H1 (cell line): ENCODE results near the gene DYNC2H1. TPM values are rescaled to one million over a fixed set of nuclear protein-coding genes. Genes with fewer than 3 reads are reported as not detected.

Source experiments
- CTCF ChIA-PET: fragments of 300-600 bp; sonication (Branson Sonifier 250); formaldehyde crosslinking; loops from one replicate; lab custom pipeline; 2021; ENCODE audit not compliant: partially characterized antibody; lab: Charles Lee
- POLR2A ChIA-PET: fragments of 300-600 bp; sonication (Branson Sonifier 250); formaldehyde crosslinking; loops from one replicate; lab custom pipeline; 2021; ENCODE audit warnings: inconsistent platforms; ENCODE audit not compliant: partially characterized antibody; lab: Charles Lee
- DNase-seq, 2 experiments: peaks; one replicate each; pipeline versions ENCODE4 v3.0.0 to v3.0.0-alpha.2; 2010 to 2022; ENCODE audit warnings: low spot score in 2 of 2, low read depth in 1 of 2, mixed read lengths in 1 of 2
- FAIRE-seq: peaks from 2 replicates; lab custom pipeline; 2011; peaks lifted over from hg19 to GRCh38; lab: Jason Lieb, UNC
- H2AFZ ChIP-seq: 2 replicates; pipeline ENCODE4 v1.8.1; 2012; ENCODE audit warnings: low read length, inconsistent platforms
- H2AK5ac ChIP-seq: 2 replicates; pipeline ENCODE4 v1.6.1; 2013; ENCODE audit warnings: low read depth, low read length
- H2BK120ac ChIP-seq: replicated peaks from 2 replicates; pipeline ENCODE3; 2013; ENCODE audit warnings: low read depth, low read length, inconsistent platforms
- H2BK12ac ChIP-seq: 2 replicates; pipeline ENCODE4 v1.6.1; 2013; ENCODE audit warnings: low read depth, low read length
- H2BK15ac ChIP-seq: 2 replicates; pipeline ENCODE4 v1.6.1; 2013; ENCODE audit warnings: low read length
- H2BK20ac ChIP-seq: 2 replicates; pipeline ENCODE4 v1.6.1; 2013; ENCODE audit warnings: low read length
- H2BK5ac ChIP-seq: 2 replicates; pipeline ENCODE4 v1.6.1; 2013; ENCODE audit warnings: low read depth, low read length
- H3K14ac ChIP-seq: 2 replicates; pipeline ENCODE4 v1.6.1; 2013; ENCODE audit warnings: inconsistent platforms; ENCODE audit not compliant: insufficient read length
- H3K18ac ChIP-seq: 2 replicates; pipeline ENCODE4 v1.6.1; 2013; ENCODE audit warnings: low read length; ENCODE audit errors: extremely low read depth
- H3K23ac ChIP-seq: 2 replicates; pipeline ENCODE4 v1.6.1; 2013; ENCODE audit warnings: inconsistent platforms; ENCODE audit not compliant: insufficient read length
- H3K23me2 ChIP-seq: 2 replicates; pipeline ENCODE4 v1.6.1; 2013; ENCODE audit warnings: low read depth, low read length
- H3K27ac ChIP-seq: 2 replicates; pipeline ENCODE4 v1.6.1; 2011; ENCODE audit warnings: low read depth, low read length, inconsistent platforms
- H3K27me3 ChIP-seq, 4 experiments: replicated peaks in 1 of 4; 1 replicate in 1 of 4; 2 replicates in 3 of 4; pipeline versions ENCODE4 v1.6.1 to v1.8.1; 2011 to 2013; ENCODE audit warnings: low read length in 3 of 4, mild to moderate bottlenecking in 3 of 4, inconsistent platforms in 2 of 4, mixed read lengths in 2 of 4, moderate library complexity in 1 of 4; ENCODE audit not compliant: control insufficient read depth in 3 of 4, insufficient read depth in 3 of 4; ENCODE audit errors: extremely low read depth in 1 of 4
- H3K36me3 ChIP-seq, 4 experiments: 2 replicates each; pipeline versions ENCODE4 v1.6.1 to v1.8.1; 2011 to 2013; ENCODE audit warnings: mild to moderate bottlenecking in 4 of 4, low read length in 3 of 4, moderate library complexity in 2 of 4, control low read depth in 1 of 4, inconsistent platforms in 1 of 4; ENCODE audit not compliant: insufficient read depth in 4 of 4, control insufficient read depth in 2 of 4
- H3K4ac ChIP-seq: replicated peaks from 2 replicates; pipeline ENCODE3; 2013; ENCODE audit warnings: low read length, low read depth, mixed read lengths, inconsistent platforms; ENCODE audit not compliant: insufficient read length
- H3K4me1 ChIP-seq, 4 experiments: replicated peaks in 1 of 4; 1 replicate in 1 of 4; 2 replicates in 3 of 4; pipeline versions ENCODE4 v1.6.1 to v1.8.1; 2011 to 2013; ENCODE audit warnings: low read length in 3 of 4, inconsistent platforms in 2 of 4, mixed read lengths in 1 of 4; ENCODE audit not compliant: insufficient read depth in 4 of 4, control insufficient read depth in 3 of 4
- H3K4me2 ChIP-seq, 2 experiments: 2 replicates each; pipeline versions ENCODE4 v1.6.1 to v1.8.1; 2011 to 2013; ENCODE audit warnings: low read depth in 2 of 2, low read length in 2 of 2, control low read depth in 1 of 2, inconsistent platforms in 1 of 2, mild to moderate bottlenecking in 1 of 2; ENCODE audit not compliant: insufficient read depth in 1 of 2
- H3K4me3 ChIP-seq, 4 experiments: fragments of 200-600, 300-600 bp in 1 of 4; sonication (generic), shearing (Covaris generic), sonication (Bioruptor Twin) in 1 of 4; 2 replicates each; pipeline versions ENCODE4 v1.5.1 to v1.8.1; 2011 to 2016; ENCODE audit warnings: low read length in 4 of 4, low read depth in 3 of 4, control low read depth in 2 of 4, inconsistent platforms in 2 of 4, mild to moderate bottlenecking in 2 of 4, mixed read lengths in 1 of 4, moderate library complexity in 1 of 4; ENCODE audit not compliant: insufficient read depth in 2 of 4; ENCODE audit errors: extremely low read depth in 1 of 4
- H3K56ac ChIP-seq: replicated peaks from 2 replicates; pipeline ENCODE3; 2013; ENCODE audit warnings: low read depth, mild to moderate bottlenecking, mixed read lengths, low read length, inconsistent platforms; ENCODE audit not compliant: insufficient read length
- H3K79me1 ChIP-seq: 2 replicates; pipeline ENCODE4 v1.6.1; 2013; ENCODE audit warnings: low read depth, low read length, control low read depth
- H3K79me2 ChIP-seq, 2 experiments: 2 replicates each; pipeline versions ENCODE4 v1.6.1 to v1.8.1; 2012 to 2013; ENCODE audit warnings: low read length in 2 of 2, mild to moderate bottlenecking in 2 of 2, inconsistent platforms in 1 of 2; ENCODE audit not compliant: insufficient read depth in 2 of 2, control insufficient read depth in 1 of 2
- H3K9ac ChIP-seq, 4 experiments: replicated peaks in 1 of 4; 1 replicate in 1 of 4; 2 replicates in 3 of 4; pipeline versions ENCODE4 v1.6.1 to v1.8.1; 2011 to 2013; ENCODE audit warnings: low read depth in 3 of 4, low read length in 3 of 4, control low read depth in 2 of 4, mild to moderate bottlenecking in 2 of 4, moderate library complexity in 2 of 4, inconsistent platforms in 1 of 4; ENCODE audit errors: extremely low read depth in 1 of 4
- H3K9me3 ChIP-seq, 2 experiments: 2 replicates each; pipeline versions ENCODE4 v1.6.1 to v1.8.1; 2012 to 2013; ENCODE audit warnings: mild to moderate bottlenecking in 2 of 2, moderate library complexity in 2 of 2, control low read depth in 1 of 2, inconsistent platforms in 1 of 2, low read depth in 1 of 2, low read length in 1 of 2, mixed read lengths in 1 of 2; ENCODE audit not compliant: insufficient read depth in 2 of 2
- H4K20me1 ChIP-seq, 2 experiments: replicated peaks in 1 of 2; 2 replicates each; pipeline versions ENCODE3 to v1.8.1; 2011 to 2013; ENCODE audit warnings: inconsistent platforms in 2 of 2, low read length in 2 of 2, mild to moderate bottlenecking in 1 of 2; ENCODE audit not compliant: insufficient read depth in 2 of 2, control insufficient read depth in 1 of 2
- H4K5ac ChIP-seq: 2 replicates; pipeline ENCODE4 v1.6.1; 2013; ENCODE audit warnings: low read length, low read depth, mixed read lengths, inconsistent platforms; ENCODE audit not compliant: insufficient read length
- H4K8ac ChIP-seq: 2 replicates; pipeline ENCODE4 v1.8.0; 2013; ENCODE audit warnings: mild to moderate bottlenecking, moderate library complexity, low read length, inconsistent platforms; ENCODE audit not compliant: insufficient read depth; ENCODE audit errors: extremely low read depth
- H4K91ac ChIP-seq: replicated peaks from 2 replicates; pipeline ENCODE3; 2013; ENCODE audit warnings: low read length, mixed read lengths, inconsistent platforms; ENCODE audit not compliant: insufficient read length
- BACH1 ChIP-seq: IDR thresholded peaks from 2 replicates; pipeline ENCODE4 v1.6.1; 2012; ENCODE audit warnings: low read length, improper control_type of control experiment
- CBX5 ChIP-seq: fragments of 300-800, 300-1000 bp; sonication (generic); IDR thresholded peaks from 2 replicates; pipeline ENCODE4 v1.7.1; 2016; ENCODE audit warnings: antibody characterized with exemption, low read length, low read depth
- EGR1 ChIP-seq: IDR thresholded peaks from 2 replicates; pipeline ENCODE4 v1.6.1; 2011; ENCODE audit warnings: low read depth, low read length, borderline replicate concordance
- HDAC2 ChIP-seq, 2 experiments: fragments of 300-600 bp in 1 of 2; sonication (generic) in 1 of 2; IDR thresholded peaks; 2 replicates each; pipeline ENCODE4 v1.6.1; 2011 to 2012; ENCODE audit warnings: low read depth in 2 of 2, low read length in 2 of 2, mild to moderate bottlenecking in 2 of 2, moderate library complexity in 2 of 2, borderline replicate concordance in 1 of 2, inconsistent platforms in 1 of 2
- HDAC6 ChIP-seq: IDR thresholded peaks from one replicate; pipeline ENCODE4 v1.7.1; 2012; ENCODE audit warnings: low read depth, mild to moderate bottlenecking, inconsistent platforms, low read length, moderate library complexity
- JUN ChIP-seq: IDR thresholded peaks from 2 replicates; pipeline ENCODE4 v1.6.1; 2011; ENCODE audit warnings: low read depth, mild to moderate bottlenecking, improper control_type of control experiment, low read length
- MAFK ChIP-seq: IDR thresholded peaks from 2 replicates; pipeline ENCODE4 v1.6.1; 2012; ENCODE audit warnings: low read depth, mild to moderate bottlenecking, improper control_type of control experiment, low read length
- RAD21 ChIP-seq, 2 experiments: IDR thresholded peaks in 1 of 2; conservative IDR thresholded peaks in 1 of 2; 2 replicates each; pipeline ENCODE4 v1.6.1; 2011; ENCODE audit warnings: low read depth in 2 of 2, low read length in 2 of 2, improper control_type of control experiment in 1 of 2, inconsistent platforms in 1 of 2, mild to moderate bottlenecking in 1 of 2, moderate library complexity in 1 of 2
- RFX5 ChIP-seq: IDR thresholded peaks from 2 replicates; pipeline ENCODE4 v1.6.1; 2011; ENCODE audit warnings: low read depth, low read length, improper control_type of control experiment, borderline replicate concordance
- SIX5 ChIP-seq: IDR thresholded peaks from 2 replicates; pipeline ENCODE4 v1.6.1; 2011; ENCODE audit warnings: mild to moderate bottlenecking, low read depth, low read length
- TAF7 ChIP-seq: optimal IDR thresholded peaks from 2 replicates; pipeline ENCODE3; 2011; ENCODE audit warnings: low read depth, mild to moderate bottlenecking, inconsistent platforms, low read length, moderate library complexity, borderline replicate concordance
- TCF12 ChIP-seq: IDR thresholded peaks from 2 replicates; pipeline ENCODE4 v1.6.1; 2011; ENCODE audit warnings: low read depth, mild to moderate bottlenecking, low read length
- WGBS, 2 experiments: shearing (Covaris generic) in 1 of 2; methylation state at CpG; one replicate each; pipeline versions ENCODE4 v1.1.6 to v1.1.7; 2013 to 2015; ENCODE audit warnings: low lambda C conversion rate in 2 of 2, mixed read lengths in 2 of 2, inconsistent platforms in 1 of 2, low coverage in 1 of 2, missing lambda C conversion rate in 1 of 2; ENCODE audit not compliant: insufficient replicate concordance in 2 of 2, insufficient coverage in 1 of 2, insufficient read length in 1 of 2; ENCODE audit errors: extremely low coverage in 1 of 2, missing lambda C conversion rate in 1 of 2; 5-methylcytosine and 5-hydroxymethylcytosine counted together
- polyA plus RNA-seq, 7 experiments: library from polyadenylated mRNA; depleted of rRNA in 3 of 7; stranded (reverse) in 5 of 7; unstranded in 2 of 7; fragments of >200 nt in 5 of 7; fragments of 200-250 nt in 2 of 7; gene quantifications; 1 replicate in 5 of 7; 2 replicates in 1 of 7; 4 replicates in 1 of 7; pipeline versions ENCODE4 v1.2.1 to v1.2.3, GENCODE V29; 2011 to 2013; ENCODE audit warnings: missing spikeins in 2 of 7, mixed read lengths in 2 of 7
- total RNA-seq: library from RNA; stranded (reverse); fragmentation: NEBNext Ultra II Directional; extraction: Animal tissue kit (Norgen Biotek cat#: 25700); gene quantifications from 2 replicates; pipeline ENCODE4 v1.2.1, GENCODE V29; 2021
- TF ChIP-seq, protein P1 (sequence below): IDR thresholded peaks from 2 replicates; pipeline ENCODE4 v1.6.1; 2012; ENCODE audit warnings: inconsistent platforms

Gene DYNC2H1
- total and polyA plus RNA-seq, 2 of the 8 experiments (the other 6 are each of a cell fraction or from before 2014, with no cell fraction given): 6.2 to 12.0 TPM

- no peaks in the 10 kb centered on the region for H3K27me3 ChIP-seq
These were observed 206.0 kb downstream of the DYNC2H1 start for GRCh38 chr11:103315248-103315647.

More at GRCh38 chr11:103315248-103315647, 206.0 kb downstream of the DYNC2H1 start:
- no peak overlapping the region for H2BK12ac ChIP-seq
- H3K79me2 ChIP-seq: no peaks in the 10 kb centered on the region
- no peaks in the 10 kb centered on the region for H3K4me1 ChIP-seq
- no peak overlapping the region for H3K4me2 ChIP-seq
- FAIRE-seq (no peak), DNase-seq (no peak)
- no peak overlapping the region for H3K14ac ChIP-seq
- 89% methylated on average over 3 of the region's 3 CpGs; no CpG with 5 or more reads in 1 of the 2 experiments for WGBS, 2 experiments
- no peak overlapping the region for H2BK5ac ChIP-seq
- H4K8ac ChIP-seq: no peak overlapping the region
- H2BK15ac ChIP-seq: no peak overlapping the region
- CTCF ChIA-PET: interaction anchor here (0.6 to 1.1 kb wide), 3 partner anchors 10 to 617 kb away, joined by 3 to 4 read pairs (median 4); no protein-coding TSS in a partner anchor
- H3K36me3 ChIP-seq: no peaks in the 10 kb centered on the region
- no peak overlapping the region for H2AFZ ChIP-seq
- no peak overlapping the region for H2AK5ac ChIP-seq
- no peak overlapping the region for H2BK20ac ChIP-seq
- TF ChIP-seq JUN (no peak), TAF7 (no peak), RAD21 (IDR thresholded peaks at IDR 0.05 in 1 of 2, conservative IDR thresholded peaks at IDR 0.05 in 1 of 2; ENCODE audit: low read depth in 2 of 2, low read length in 2 of 2) (no peak), BACH1 (no peak), EGR1 (no peak), CBX5 (no peak), RFX5 (no peak), MAFK (no peak), SIX5 (no peak), HDAC2 (IDR thresholded peaks at IDR 0.05; ENCODE audit: borderline replicate concordance in 1 of 2, low read depth in 2 of 2, low read length in 2 of 2) (no peak), HDAC6 (no peak), TCF12 (no peak)
- TF ChIP-seq, protein P1, sequence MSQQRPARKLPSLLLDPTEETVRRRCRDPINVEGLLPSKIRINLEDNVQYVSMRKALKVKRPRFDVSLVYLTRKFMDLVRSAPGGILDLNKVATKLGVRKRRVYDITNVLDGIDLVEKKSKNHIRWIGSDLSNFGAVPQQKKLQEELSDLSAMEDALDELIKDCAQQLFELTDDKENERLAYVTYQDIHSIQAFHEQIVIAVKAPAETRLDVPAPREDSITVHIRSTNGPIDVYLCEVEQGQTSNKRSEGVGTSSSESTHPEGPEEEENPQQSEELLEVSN: no peak
- H4K91ac ChIP-seq: no peak overlapping the region
- no peak overlapping the region for H3K18ac ChIP-seq
- H3K56ac ChIP-seq: no peak overlapping the region
- H3K9ac ChIP-seq: no peak overlapping the region
- H3K4ac ChIP-seq: no peak overlapping the region
- POLR2A ChIA-PET: no interaction called here
- no peaks in the 10 kb centered on the region for H3K9me3 ChIP-seq
- H3K4me3 ChIP-seq: no peak overlapping the region
- H3K79me1 ChIP-seq: no peaks in the 10 kb centered on the region
- no peak overlapping the region for H4K5ac ChIP-seq
- H2BK120ac ChIP-seq: no peak overlapping the region
- no peaks in the 10 kb centered on the region for H4K20me1 ChIP-seq
- H3K27ac ChIP-seq: no peak overlapping the region
- no peak overlapping the region for H3K23ac ChIP-seq
- H3K23me2 ChIP-seq: no peaks in the 10 kb centered on the region
